HG02840 (cell line): Measurements from ENCODE around the gene OR6C1.
"Not testable (repeated sequence)": the region's sequence is repeated elsewhere in the genome, so short reads cannot be mapped to it uniquely, and the experiment has no call there.

Experiments
- ATAC-seq: cut with Tn5 transposase; IDR thresholded peaks from one replicate; pipeline ENCODE4 v1.9.1; 2021; ENCODE audit warnings: mild to moderate bottlenecking, moderate library complexity, moderate number of reproducible peaks; ENCODE audit not compliant: unreplicated experiment, low FRiP score

Gene OR6C1

GRCh38 chr12:55314043-55314442 is at the start of gene OR6C1:
OR6C1 (plus strand) TSS chr12:55314343; CDS start chr12:55320600, 6,257 bp downstream.
- no peak for ATAC-seq

GRCh38 chr12:55280991-55281390 is 33.2 kb upstream of the OR6C1 start:
- ATAC-seq: no peak

- ATAC-seq: no peak
Observed at GRCh38 chr12:55289999-55290398, 24.1 kb upstream of the OR6C1 start.

GRCh38 chr12:55296469-55296868 is 17.7 kb upstream of the OR6C1 start, which contains the start of gene OR6C6:
OR6C6 (minus strand) TSS chr12:55296569; CDS start chr12:55295232, 1,337 bp downstream.
- ATAC-seq: no peak

GRCh38 chr12:55320201-55320600 is 6.1 kb downstream of the OR6C1 start:
- no peak for ATAC-seq

- ATAC-seq: not testable (repeated sequence)
Observed at GRCh38 chr12:55325801-55326200, 11.7 kb downstream of the OR6C1 start.

GRCh38 chr12:55330446-55330845 is 16.3 kb downstream of the OR6C1 start, which contains the start of gene OR6C3:
OR6C3 (plus strand) TSS chr12:55330746; CDS start chr12:55331701, 955 bp downstream.
- no peak for ATAC-seq

GRCh38 chr12:55336002-55336401 is 21.9 kb downstream of the OR6C1 start:
- no peak for ATAC-seq

GRCh38 chr12:55355338-55355737 is 41.2 kb downstream of the OR6C1 start:
- ATAC-seq: not testable (repeated sequence)

- ATAC-seq: no peak
Observed at GRCh38 chr12:55362675-55363074, 48.5 kb downstream of the OR6C1 start, which contains the start of gene OR6C75. OR6C75 (plus strand) TSS chr12:55362975; CDS start chr12:55365111, 2,136 bp downstream.

- no peak for ATAC-seq
Observed at GRCh38 chr12:55365086-55365485, 50.9 kb downstream of the OR6C1 start.
